Hematopoietic multipotent progenitor cell (in vitro differentiated cells): ENCODE data around the gene CHRNA4. TPM values are rescaled to one million over a fixed set of nuclear protein-coding genes. Genes with fewer than 3 reads are reported as not detected.

Source experiments
- DNase-seq, 3 donors: peaks; one replicate each; pipeline ENCODE4 v3.0.0-alpha.2; 2011 to 2015; ENCODE audit warnings: low read depth in 2 of 3, low spot score in 2 of 3
- small RNA-seq: library from RNA; depleted of rRNA; stranded (forward); fragments of <200 nt; gene quantifications from one replicate; pipeline ENCODE3, GENCODE V24; 2012
- total RNA-seq: library from RNA; depleted of rRNA; stranded (reverse); fragments of >200 nt; gene quantifications from one replicate; pipeline ENCODE4 v1.2.3, GENCODE V29; 2012

CHRNA4 gene
- total RNA-seq, 1 donor, result not detected

- no peak for DNase-seq
Measured at GRCh38 chr20:63297371-63297781, 63.8 kb downstream of the CHRNA4 start.

DNA sequence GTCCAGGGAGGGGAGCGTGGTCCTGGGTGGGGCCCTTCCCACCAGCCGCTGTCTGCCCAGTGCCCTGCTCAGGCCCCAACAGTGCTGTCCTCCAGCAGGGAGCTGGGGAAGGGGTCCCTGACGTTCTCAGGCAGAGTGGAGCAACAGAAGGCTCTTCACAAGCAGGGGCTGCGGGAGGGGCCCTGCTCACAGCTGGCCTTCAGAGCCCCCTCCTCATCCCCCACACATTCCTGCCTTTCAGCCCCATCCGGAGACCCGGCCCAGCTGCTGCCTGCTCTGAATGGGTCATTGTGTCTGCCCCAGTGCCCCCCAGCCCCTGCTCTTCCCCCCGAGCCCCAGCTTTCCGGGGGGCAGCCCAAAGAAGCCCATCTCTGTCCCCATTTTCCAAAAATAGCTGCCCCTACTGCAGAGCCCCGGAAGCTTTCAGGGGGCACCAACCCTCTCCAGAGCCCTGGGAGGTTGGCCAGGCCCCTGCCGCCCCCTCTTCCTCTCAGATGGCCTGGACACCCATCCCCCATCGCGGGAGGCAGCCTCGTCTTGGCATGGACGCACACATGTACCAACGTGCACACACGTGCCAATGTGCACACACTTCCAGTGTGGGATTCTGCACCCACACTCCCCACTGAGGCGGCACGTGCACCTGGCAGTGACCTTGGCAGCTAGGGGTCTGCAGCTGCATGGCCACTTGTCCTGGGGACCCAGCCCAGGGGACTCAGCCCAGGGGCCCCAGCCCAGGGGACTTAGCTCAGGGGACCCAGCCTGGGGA is 64.4 kb downstream of the CHRNA4 start:
- no peak for DNase-seq

GRCh38 chr20:63295846-63296245 is 65.3 kb downstream of the CHRNA4 start:
- no peak for DNase-seq

DNA sequence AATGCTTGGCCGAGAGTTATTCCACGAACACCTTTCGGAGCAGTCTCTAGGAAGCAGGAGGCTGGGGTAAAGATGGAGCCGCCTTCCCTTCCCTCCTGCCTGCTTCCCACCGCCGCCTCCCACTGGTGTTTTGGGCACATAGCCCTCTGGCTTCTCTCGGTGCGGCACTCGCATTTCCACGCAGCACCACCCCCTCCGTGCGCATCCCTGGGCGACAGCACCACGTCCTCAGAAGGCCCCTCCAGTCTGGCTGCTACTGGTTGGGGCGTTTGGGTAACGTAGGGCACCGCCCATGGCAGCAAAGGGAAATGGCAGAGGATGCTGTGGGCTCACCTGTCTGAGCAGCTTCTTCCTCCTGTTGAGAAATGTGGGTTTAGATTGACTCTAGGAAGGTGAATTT is 65.7 kb downstream of the CHRNA4 start:
- no peak for DNase-seq

GRCh38 chr20:63295018-63295417 is 66.1 kb downstream of the CHRNA4 start:
- DNase-seq, result no peak

DNA sequence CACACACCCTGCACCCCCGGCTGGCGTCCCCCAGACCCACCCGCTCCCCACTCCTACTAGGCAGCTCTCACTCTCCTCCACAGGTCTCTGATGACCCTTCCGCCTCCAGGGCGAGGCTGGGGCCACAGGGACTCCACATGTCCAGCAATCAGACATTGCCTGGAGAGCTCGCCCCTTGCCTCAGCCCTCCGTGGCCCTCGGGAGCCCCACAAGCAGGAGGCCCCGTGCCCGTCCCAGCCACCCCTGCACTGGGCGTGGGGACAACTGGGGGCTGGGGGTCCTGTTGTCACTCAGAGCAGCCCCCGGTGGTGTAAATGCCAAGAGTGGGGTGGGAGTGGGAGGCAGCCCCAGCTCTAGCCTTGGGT is 66.6 kb downstream of the CHRNA4 start:
- no peak for DNase-seq

DNA sequence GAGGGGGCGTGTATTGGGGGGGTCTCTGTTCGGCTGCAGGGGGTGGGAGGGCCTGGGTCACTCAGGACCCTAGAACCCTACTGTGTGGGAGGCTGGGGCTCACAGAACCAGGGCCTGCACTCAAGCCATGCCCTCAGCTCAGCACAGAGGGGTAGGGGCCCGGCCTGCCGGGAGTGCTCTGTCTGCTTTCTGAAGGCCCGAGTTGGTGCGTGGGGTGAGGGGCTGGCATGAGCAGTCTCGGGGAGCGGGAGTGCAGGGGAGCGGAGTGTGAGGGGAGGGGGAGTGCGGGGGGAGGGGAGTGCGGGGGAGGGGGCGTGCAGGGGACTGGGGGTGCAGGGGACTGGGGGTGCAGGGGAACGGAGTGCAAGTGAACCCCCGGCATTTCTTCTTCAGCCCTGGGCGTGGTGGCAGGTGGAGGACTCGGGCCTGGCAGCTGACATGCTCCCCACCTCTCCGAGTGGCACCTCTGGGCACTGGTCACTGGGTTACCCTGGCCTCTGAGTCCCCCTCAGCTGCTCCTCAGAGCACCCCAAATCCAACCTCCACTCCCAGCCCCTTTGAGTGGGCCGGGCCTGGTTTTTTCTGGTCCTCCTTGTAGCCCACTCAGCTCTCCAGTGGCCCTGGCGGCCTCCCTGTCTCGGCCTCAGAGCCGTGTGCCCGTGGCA is 67.1 kb downstream of the CHRNA4 start:
- no peak for DNase-seq

DNA sequence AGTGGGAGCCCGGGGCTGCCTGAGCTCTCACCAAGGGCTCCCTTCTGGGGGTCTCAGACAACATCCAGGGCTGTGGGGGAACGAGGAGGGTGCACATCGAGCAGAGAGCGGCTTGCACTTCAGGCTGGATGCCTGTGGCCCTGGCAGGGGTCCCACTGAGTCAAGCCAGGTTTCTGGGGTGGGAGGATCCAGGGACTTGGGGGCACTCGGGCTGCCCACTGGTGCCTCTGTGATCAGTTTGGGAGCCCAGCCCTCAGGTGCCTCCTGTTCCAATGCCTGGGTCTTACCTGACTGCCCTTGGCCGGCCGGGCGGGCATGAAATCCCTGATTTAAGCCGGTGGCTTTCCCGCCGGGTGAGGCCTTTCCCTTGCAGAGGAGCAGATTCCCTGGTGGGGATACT is 67.7 kb downstream of the CHRNA4 start:
- no peak for DNase-seq

Small RNA genes lying within 50 kb of the gene (small RNA-seq; reads per million reads assigned to genes)
- not detected for gene RNU6-994P

Other genes starting within 250 kb of the CHRNA4 start
- 23.4 TPM for gene YTHDF1, start 145.2 kb downstream of the CHRNA4 start, total RNA-seq
- not detected for gene BIRC7, start 125.4 kb downstream of the CHRNA4 start, total RNA-seq
- not detected for gene NKAIN4, start 106.9 kb downstream of the CHRNA4 start, total RNA-seq
- 60.9 TPM for gene ARFGAP1, start 88.5 kb downstream of the CHRNA4 start, total RNA-seq
- not detected for gene COL20A1, start 68.2 kb downstream of the CHRNA4 start, total RNA-seq
- gene KCNQ2, start 111.3 kb upstream of the CHRNA4 start, total RNA-seq, result 0.27 TPM
- gene EEF1A2, start 137.7 kb upstream of the CHRNA4 start, total RNA-seq, result 0.27 TPM
- gene PPDPF, start 159.4 kb upstream of the CHRNA4 start, total RNA-seq, result 87.3 TPM
- under 0.01 TPM for gene PTK6, start 176.0 kb upstream of the CHRNA4 start, total RNA-seq
- not detected for gene SRMS, start 186.4 kb upstream of the CHRNA4 start, total RNA-seq
- 1.3 TPM for gene FNDC11, start 192.8 kb upstream of the CHRNA4 start, total RNA-seq
- gene HELZ2, start 212.9 kb upstream of the CHRNA4 start, total RNA-seq, result 69.7 TPM